G401 (cell line): ENCODE results near the gene EFHC2. TPM values are rescaled to one million over a fixed set of nuclear protein-coding genes. Genes with fewer than 3 reads are reported as not detected.

Experiments used
- DNase-seq: peaks from one replicate; pipeline ENCODE4 v3.0.0-alpha.2; 2015; ENCODE audit warnings: low spot score
- in situ Hi-C: cut with HindIII; loops from 2 replicates; pipeline ENCODE4 v1.10.0; 2016; ENCODE audit warnings: low sequenced_read_pairs, mixed read lengths
- total RNA-seq: library from RNA; depleted of rRNA; stranded (reverse); fragments of >200 nt; shearing (Covaris generic); gene quantifications from 2 replicates; pipeline ENCODE4 v1.2.3, GENCODE V29; 2014; rRNA removed

Gene EFHC2, protein sequence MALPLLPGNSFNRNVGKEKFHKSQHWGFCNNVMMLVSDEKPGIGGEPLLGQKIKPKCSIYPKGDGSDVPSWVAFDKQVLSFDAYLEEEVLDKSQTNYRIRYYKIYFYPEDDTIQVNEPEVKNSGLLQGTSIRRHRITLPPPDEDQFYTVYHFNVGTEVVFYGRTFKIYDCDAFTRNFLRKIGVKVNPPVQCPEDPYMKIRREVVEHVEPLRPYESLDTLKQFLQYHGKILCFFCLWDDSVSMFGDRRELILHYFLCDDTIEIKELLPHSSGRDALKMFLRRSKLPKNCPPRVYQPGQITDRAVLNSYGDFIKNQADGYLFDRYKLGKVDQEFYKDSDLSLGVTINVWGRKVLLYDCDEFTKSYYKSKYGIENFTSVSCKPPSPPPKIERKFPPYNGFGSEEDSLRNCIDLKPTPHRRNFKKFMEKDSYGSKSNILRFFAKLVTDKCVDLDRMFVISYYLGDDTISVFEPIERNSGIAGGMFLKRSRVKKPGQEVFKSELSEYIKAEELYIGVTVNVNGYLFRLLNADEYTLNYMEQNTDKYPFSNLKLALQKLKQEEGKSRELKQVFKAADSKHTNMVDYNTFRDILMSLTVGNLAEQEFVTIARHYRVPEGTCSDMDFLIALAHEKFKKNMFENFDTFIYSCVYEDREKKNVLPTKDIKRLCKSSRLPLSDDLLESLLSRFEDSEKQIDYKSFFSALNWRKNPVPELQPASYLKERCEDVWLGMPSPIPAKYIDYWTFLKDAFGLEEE
- not detected in 2 replicates for total RNA-seq

DNA sequence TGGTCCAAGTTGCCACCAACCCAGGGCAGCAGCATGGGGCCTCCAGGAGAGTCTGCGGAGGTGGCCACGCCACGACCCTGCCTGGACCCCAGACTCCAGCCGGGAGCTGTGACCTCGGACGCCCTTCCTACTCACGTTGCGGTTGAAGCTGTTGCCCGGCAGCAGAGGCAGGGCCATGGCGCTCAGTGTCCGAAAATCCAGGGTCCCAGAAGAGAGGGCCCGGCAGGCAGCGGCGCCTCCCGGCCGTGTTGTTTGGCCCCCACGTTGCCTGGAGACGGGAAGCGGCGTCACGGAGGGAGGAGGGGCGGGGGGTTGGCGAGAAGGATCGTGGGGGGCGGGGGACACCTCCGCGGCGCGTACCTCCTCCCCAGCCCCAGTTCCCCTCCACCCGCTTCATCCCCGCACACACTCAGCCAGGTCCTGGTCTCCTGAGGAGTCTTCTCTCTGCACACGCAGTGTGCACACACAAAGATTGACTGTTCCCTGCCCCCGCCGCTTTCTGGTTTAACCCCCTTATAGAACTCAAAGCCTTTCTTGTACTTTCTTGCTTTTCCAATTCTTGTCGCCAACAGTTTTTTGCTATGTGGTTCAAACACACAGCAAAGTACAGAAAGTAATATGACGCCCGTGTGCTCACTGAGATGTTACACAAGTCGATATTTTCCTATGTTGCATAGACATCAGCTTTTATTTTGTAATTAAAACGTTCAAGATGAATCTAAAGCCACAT, at the start of gene EFHC2:
Gene EFHC2 (minus strand): TSS at position 261 of the 730 bp plus-strand sequence. CDS start 84 bp downstream, at position 177.
- in situ Hi-C loops = no loop called here
- peak; percentile 1 for DNase-seq

DNA sequence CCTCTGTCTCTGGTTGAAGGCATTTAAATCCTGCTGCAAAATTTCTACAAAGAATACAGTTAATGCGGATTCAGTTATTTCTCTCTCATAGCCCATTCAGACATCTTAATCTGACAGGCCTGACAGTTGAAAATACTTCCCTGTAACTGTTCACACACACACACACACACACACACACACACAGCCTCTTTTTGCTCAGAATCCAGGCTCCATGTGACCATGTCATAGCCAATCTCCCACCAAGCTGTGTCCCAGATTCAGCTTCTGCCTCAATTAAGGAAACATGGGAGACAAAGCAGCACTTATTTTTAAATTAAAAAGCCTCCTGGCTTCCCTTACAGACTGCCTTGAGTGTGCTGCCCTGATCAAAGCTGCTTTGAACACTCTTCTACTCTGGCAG, 49.3 kb upstream of the EFHC2 start:
- peak; percentile 19 for DNase-seq
- in situ Hi-C loops = no loop called here

DNA sequence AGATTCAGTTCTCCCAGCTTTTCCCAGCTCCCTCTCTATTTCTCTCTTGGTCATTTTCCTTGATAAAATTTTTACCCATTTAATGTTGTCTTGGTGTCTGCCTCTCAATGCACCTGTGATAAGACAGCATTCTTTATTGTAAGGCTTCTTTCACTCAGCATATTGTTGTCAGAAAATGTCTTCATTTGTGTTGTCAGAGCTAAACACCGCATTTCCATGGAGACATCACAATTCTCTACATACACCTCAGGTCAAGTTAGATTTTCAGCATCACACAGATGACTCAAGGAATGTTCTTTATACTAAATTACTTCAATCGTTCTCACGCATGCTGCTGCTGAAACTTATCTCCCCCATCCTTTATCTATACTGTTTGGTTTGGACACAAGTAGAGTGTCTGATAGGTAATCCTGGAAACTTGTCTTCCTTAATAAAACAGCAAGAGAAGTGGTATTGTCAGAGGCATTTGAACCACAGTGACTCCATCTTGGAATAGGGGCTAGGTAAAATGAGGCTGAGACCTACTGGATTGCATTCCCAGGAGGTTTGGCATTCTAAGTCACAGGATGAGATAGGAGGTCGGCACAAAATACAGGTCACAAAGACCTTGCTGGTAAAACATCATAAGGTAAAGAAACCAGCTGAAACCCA, 41.3 kb upstream of the EFHC2 start:
- in situ Hi-C loops = no loop called here
- no peak for DNase-seq

DNA sequence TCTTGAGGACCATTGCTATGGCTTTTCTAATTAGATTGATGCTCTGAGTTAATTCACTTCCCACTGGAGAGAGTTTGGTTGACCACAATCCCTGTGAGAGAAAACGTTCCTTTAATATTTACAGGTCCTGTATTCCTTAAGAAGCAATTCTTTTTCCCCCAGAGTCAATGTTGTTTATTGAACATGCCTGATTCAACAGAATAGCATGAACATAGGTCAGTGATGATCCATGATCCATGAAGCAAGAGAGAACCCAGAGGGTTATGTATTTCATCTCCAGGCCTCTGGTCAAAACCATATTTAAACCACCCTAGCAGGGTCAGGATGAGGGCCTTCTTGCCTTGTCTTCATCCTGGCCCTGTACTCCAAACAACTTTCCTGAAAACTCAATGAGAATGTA, 39.4 kb upstream of the EFHC2 start:
- no peak for DNase-seq
- in situ Hi-C loops = no loop called here

DNA sequence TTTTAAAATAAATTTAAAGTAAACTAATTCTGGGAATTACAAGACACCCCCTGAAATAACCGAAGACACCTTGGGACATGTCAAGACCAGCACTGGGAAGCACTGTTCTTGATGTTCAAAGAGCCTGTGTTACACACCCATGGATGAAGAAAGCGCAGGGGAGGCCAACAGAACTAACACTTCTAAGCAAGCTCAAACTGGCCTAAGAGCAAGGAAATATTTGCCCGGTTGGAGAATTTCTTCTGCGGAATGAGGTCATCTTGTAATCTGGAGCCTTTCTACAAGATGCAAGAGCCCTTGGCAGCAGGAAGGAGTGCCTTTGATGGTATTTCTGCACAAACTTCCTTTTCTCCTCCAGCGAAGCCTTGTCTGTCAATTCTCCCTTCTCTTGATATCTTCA, 9.3 kb upstream of the EFHC2 start:
- DNase-seq = no peak
- in situ Hi-C loops = no loop called here

DNA sequence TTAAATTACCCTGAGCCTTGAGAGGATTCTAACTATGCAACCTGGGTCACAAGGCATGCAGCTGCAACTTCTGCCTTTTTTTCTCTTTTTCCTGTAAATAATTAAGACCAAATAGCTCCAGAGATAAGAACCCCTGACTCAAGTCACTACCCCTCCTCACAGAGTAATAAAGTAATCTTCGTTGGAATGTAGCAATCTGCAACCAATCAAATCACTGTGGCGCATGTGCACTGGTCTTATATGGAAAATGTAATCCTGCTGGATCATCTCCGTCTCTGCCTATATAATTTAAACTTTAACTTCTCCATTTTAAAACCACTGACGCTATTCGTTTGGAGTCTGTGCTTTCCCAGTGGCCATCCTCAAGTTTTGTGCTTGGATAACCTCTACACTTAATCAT, 6.1 kb upstream of the EFHC2 start:
- in situ Hi-C loops = no loop called here
- no peak for DNase-seq

DNA sequence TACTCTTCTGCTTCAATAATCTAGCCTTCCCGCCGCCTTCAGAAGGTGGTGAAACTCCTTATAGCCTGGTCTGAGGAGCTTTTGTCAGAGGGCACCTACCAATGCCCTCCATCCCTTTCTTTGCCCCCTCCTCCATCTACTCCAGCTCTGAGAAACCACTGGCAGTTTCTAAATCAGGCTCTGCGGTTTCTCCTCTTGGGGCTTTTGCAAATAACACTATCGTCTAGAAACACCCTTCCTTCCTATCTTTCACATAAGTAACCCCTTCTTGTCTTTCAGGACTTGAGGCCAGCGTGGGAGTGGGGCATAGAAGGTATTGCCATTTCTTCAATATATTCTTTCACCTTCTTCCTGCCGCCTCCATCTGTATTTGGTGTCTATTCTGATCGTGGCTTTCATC, 1.2 kb upstream of the EFHC2 start:
- in situ Hi-C loops = no loop called here
- DNase-seq = no peak

DNA sequence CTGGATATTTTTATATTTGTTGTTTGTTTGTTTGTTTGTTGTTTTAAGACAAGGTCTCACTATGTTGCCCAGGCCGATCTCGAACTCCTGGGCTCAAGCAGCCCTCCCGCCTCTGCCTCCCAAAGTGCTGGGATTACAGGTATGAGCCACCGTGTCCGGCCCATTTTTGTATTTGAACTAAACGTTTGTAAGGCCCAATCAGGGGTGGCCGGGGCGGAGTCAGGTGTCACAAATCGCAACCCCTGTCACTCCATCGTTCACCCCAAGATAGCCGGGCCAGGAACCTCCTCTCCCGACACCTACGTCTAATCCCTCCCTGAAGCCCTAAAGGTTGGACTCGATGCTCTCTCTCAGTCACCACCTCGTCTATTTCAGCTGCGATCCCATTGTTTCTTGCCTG, 722 bp upstream of the EFHC2 start:
- in situ Hi-C loops = no loop called here
- DNase-seq = no peak

DNA sequence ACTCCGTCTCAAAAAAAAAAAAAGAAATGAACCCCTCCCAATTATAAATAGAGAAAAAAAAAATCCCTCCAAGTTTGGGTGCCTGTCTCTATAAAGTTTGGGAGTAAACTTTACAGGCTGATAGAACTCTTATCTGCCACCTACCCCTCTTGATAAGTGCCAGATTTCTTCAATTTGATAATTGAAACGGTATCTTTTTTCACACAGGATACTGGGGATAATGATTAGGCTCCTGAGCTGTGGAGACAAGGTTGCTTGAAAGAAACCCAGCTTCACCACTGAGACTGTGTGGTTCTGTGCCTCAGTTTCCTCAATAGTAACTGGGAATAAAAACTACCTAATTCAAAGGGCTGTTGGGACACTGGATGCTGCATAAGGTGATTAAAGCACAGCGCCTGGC, 606 bp downstream of the EFHC2 start:
- DNase-seq = no peak
- in situ Hi-C loops = no loop called here

DNA sequence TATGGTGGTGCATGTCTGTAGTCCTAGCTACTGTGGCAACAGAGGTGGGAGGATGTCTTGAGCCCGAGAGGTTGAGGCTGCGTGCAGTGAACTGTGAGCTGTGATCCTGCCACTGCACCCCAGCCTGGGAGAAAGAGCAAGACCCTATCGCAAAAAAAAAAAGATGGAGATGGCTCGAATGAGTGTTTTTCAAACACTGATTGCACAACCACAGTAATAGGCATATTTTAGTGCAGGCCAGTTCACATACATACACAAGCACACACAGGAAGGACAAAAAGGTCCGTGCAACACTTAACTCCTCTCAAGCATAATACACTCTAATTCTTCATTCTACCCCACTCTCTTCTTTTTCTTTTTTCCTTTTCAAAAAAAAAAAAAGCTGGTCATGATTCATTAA, 5.1 kb downstream of the EFHC2 start:
- in situ Hi-C loops = no loop called here
- no peak for DNase-seq

DNA sequence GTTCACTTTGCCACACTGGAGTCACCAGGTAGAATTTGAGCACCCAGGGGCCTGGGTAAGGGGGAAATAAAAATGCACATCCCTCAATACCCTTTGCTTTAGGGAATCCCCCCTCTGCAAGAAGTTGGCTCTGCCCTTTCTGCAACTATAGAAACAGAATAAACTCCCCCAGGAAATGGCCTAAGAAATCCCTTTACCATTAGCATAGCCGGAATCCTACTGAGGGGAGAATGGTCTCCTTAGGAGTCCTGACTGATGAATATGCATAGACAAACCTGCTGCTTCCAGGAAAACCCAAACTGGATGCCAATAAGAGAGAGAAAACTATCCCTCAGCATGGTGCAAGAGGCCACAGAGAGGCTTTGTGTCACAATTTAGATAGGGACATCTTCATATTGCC, 11.0 kb downstream of the EFHC2 start:
- DNase-seq = no peak
- in situ Hi-C loops = no loop called here

DNA sequence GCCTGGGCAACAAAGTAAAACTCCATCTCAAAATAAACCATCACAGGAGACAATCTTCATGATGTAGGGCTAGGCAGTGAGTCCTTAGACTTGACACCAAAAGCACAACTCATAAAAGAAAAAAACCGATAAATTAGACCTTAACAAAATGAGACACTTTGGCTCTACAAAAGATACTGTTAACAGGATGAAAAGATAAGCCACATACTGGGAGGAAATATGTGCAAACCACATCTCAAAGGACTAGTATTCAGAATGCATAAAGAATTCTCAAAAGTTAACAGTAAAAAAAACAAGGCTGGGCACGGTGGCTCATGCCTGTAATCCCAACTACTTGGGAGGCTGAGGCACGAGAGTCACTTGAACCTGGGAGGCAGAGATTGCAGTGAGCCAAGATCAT, 13.2 kb downstream of the EFHC2 start:
- in situ Hi-C loops = no loop called here
- DNase-seq = no peak

DNA sequence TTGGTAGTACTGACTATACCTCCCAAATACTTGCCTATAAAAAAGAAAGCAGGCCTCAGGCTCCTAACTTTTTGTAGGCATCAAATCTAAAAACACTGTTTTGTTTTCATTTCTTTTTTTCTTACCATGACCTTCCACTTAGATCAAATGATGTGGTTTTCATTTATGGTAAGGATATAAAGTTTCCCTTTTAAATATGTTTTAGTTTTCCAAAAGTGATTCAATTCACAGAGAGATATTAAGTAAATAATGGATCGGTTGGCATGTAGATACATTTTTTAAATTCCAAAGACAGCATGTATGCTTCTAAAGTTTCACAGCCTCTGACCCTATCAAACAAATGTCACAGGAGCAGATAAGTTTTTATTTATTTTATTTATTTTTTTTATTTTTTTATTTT, 23.9 kb downstream of the EFHC2 start:
- no peak for DNase-seq
- in situ Hi-C loops = no loop called here

DNA sequence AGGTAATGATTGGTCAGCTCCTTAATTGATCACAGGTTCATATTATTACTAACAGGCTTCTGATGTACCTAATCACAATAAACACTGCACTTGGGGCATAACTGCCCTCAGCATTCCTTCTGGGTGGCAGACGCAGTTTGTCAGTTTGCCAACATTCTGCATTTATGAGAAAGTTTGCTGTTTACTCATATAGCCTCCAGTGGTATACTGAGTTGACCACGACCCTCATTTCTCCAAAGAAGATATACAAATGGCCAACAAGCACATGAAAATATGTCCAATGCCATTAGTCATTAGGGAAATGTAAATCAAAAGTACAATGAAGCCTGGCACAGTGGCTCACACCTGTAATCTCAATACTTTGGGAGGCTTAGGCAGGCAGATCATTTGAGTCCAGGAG, 26.3 kb downstream of the EFHC2 start:
- no peak for DNase-seq
- in situ Hi-C loops = no loop called here

DNA sequence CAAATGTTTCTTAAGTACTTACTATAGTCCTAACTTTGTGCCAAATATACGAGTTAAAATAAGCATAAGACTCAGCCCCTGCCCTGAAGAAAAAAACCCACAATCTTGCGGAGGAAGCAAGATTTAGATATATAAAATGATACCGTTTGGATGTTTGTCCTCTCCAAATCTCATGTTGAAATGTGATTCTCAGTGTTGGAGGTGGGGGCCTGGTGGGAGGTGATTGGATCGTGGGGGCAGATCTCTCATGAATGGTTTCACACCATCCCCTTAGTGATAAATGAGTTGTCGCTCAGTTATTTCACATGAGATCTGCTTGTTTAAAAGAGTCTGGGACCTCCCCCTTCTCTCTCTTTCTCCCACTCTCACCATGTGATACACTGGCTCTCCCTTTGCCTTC, 28.7 kb downstream of the EFHC2 start:
- no peak for DNase-seq
- in situ Hi-C loops = no loop called here

DNA sequence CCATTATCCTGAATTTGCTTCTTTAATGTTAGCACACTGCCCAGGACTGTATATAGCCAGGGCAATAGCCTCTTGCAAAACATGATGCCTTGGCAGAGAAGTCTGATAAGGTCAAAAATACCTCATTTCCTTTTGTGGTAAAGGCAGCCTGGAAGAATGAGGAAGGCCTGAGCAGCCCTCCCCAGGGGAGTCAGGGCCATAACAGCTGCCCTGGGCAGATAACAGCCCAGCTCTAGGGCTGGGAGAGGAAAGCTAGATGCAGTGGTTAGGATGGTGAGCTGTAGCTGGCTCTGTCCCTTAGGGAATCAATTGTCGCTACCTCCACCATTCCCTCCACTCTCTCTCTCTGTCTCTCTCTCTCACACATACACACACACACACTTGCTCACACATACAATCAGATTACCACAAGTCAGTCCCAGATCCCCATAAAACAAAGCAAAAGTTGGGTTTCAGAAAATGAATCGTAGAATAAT, 29.2 kb downstream of the EFHC2 start:
- DNase-seq = no peak
- in situ Hi-C loops = no loop called here

DNA sequence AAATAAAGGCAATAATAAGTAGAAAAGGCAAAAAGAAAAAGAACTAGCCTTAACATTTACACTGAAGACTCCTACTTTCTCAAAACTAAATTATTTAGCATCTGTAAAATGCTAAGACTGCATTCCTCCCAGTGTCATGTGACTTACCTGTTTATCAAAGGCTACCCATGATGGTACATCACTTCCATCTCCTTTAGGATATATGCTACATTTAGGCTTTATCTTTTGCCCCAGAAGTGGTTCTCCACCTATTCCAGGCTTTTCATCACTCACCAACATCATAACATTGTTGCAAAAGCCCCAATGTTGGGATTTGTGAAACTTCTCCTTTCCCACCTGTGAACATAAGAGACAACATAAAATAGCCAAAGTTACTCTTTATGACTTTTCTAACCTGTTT, 31.1 kb downstream of the EFHC2 start:
- in situ Hi-C loops = no loop called here

DNA sequence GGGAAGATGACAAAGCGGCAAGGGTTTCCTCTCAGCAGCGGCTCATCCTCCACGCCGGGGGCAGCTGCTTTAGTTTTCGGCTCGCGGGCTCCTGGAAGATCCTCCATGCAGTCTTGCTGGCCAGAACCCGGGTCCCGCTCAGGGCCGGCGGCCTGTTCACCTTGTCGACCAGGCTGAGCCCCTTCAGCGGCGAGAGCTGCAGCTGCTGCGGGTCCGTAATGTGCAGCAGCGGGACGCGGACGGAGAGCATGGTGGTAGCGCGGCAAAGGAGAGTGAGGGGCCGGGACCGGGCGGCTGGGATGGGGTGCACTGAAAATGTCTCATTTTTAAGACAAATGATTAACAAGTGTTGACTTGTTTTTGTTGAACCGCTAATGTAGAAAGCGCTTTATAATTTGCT, 33.2 kb downstream of the EFHC2 start:
- in situ Hi-C loops = no loop called here
- no peak for DNase-seq

More for the DNA sequence above, 31.1 kb downstream of the EFHC2 start:
- DNase-seq = no peak

DNA sequence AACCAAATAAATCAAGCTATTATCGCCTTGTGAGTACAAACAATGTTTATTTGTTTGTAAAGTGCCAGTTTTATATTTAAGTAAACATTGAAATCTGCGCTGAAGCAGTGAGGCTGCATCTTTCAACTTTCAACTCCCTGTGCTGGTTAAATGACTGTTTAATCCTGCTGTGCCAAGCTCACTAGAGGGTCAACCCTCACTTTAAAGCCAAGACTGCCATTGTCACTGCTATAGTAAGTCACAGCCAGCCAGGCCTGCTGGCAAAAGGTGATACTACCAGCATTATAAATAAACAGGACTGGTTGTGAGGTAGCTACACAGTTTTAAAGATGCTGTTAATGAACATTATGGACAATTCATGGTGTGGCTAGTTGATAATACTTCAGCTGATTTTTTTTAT, 34.6 kb downstream of the EFHC2 start:
- no peak for DNase-seq
- in situ Hi-C loops = no loop called here
